ENCODE results near the gene RCBTB1.

- TF ChIP-seq CTCF (IDR thresholded peaks at IDR 0.05) (no peak), KDM5A (IDR thresholded peaks at IDR 0.05) (no peak), REST (IDR thresholded peaks at IDR 0.05) (no peak), MAFK (IDR thresholded peaks at IDR 0.05; ENCODE audit: partially characterized antibody) (peak; percentile 89), ESRRA (IDR thresholded peaks at IDR 0.05; ENCODE audit: borderline replicate concordance, low read length) (no peak)
Observed at GRCh38 chr13:49625392-49626079, 40.2 kb upstream of the RCBTB1 start.
